GM19099 (cell line): ENCODE data around the gene BBS9.

ENCODE experiments used
- POLR2A ChIP-seq: IDR thresholded peaks from 3 replicates; pipeline ENCODE4 v1.6.1; 2011; ENCODE audit warnings: low read depth; ENCODE audit not compliant: insufficient read length; ENCODE audit errors: extremely low read depth

BBS9 gene

DNA sequence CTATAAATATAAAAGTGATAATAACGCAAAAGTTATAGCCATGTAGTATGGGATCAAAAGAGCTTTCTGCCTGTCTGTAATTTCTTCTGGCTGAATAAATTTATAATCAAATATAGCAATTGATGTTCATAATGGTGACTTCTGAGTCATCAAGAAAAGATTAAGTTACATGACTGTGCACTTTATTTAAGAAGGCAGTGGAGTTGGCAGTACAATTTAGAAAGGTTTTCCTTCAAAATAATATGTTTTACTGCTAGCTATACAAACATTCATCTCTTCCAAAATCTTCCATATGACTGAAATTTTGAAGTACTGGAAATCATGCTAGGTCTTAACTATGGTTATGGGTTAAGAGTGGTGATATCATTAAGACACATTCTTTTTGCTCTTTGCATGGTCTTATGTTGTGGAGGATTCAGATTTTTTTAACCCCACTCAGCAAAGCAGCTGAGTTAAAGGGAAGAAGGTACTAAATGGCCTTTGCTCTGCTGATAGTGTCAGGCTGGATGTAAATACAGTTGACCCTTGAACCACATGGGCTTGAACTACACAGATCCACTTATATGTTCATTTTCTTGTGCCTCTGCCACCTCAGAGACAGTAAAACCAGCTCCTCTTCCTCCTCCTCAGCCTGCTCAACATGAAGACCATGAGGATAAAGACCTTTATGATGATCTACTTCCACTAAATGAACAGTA, 323.6 kb downstream of the BBS9 start:
- no peak for TF ChIP-seq POLR2A

DNA sequence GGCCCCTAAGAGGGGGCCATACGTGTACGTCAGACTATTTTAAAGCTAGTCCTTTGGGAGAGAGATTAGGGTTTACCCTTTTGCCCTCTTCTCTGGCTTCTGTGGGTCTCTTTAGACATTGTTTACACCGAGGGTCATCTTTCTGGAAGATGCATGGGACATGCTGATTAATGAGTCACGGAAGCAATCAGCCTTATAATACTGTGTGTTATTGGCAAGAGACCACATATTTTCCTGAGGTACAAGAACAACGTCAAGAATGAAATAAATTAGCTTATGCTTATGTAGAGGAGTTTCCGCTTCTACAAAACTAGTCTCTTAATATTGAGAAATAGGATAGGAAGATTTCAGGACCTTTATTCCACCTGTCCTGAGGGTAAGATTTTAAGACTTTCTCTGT, 327.7 kb downstream of the BBS9 start:
- TF ChIP-seq POLR2A: no peak

- no peak for TF ChIP-seq POLR2A
Observed at GRCh38 chr7:33458581-33458980, 329.2 kb downstream of the BBS9 start.

DNA sequence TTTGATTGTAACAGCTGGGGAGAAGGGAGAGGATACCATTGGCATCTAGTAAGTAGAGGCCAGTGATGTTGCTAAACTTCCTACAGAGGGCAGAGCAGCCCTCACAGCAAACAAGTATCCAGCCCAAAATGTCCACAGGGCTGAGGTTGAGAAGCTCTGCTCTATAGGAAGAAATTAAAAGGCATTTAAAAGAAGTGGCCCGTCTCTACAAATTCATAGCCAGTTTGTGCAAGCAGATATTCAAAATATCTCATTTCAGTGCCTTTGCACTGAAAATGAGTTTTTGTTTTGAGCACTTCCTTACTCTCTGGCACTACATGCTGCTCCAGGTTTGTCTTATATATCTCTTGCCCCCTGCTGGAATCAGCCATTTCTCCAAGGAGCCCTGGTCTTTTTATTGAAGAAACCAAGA, 330.0 kb downstream of the BBS9 start:
- TF ChIP-seq POLR2A: no peak

GRCh38 chr7:33463131-33463530, 333.8 kb downstream of the BBS9 start:
- no peak for TF ChIP-seq POLR2A

GRCh38 chr7:33466203-33466602, 336.8 kb downstream of the BBS9 start:
- no peak for TF ChIP-seq POLR2A

DNA sequence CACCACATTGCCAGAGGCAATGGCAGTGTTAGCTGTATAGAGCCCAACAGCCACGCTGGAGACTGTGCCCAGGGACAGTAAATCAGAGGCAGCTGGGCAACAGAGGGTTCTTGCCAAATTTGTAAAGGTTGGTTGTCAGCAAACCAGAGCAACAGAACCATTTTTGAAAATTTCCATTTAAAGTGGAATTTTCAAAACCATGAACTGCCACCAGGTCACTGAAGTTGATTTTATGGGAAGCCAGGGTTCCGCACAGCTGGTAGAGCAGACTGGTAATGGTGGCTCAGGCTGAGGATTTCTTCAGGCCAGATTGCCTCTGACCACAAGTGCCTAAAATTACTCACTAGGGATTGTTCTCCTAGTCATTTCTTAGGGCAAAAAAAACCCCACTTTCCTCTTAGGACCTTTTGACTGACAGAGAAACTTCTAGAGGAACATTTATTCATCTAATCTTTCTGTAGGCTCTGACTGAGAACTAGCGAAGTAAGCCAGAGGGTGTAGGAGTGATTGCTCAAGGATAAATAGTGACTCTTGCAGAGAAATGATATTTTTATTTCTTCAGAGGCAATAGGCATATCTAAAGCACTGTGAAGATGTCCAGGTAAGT, 342.4 kb downstream of the BBS9 start:
- TF ChIP-seq POLR2A: no peak

DNA sequence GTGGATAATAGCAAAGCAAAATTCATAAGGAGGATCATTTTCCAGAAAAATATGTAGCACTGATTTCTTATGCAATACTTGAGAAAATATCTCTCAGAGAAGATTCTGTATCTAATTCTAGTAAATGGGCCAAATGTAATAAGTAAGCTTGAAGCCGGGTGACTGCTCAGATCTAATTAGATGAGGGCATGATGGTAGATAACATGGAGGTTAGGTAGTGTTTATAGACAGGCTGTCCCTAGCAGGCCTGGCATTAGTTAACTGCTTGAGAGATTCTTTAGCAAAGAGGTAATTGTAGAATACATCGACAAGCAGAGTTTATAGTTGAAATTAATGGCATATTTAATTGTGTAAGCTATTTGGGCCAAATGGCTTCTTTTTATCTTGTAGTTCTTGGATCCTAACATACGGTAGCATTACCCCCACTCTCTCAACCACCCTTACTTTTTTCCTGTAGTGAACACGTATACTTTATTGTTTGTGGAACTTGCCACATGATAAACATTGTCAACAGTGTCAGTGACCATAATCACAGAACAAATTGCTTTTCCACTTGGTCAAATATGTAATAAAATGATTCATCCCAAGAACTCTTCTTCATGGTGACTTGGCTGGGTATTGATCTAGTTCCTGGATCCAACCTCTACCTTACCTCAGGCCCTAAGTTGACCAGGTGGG, 343.1 kb downstream of the BBS9 start:
- no peak for TF ChIP-seq POLR2A

- no peak for TF ChIP-seq POLR2A
Observed at GRCh38 chr7:33477719-33478480, 348.5 kb downstream of the BBS9 start.

GRCh38 chr7:33485747-33486493, 356.6 kb downstream of the BBS9 start:
- TF ChIP-seq POLR2A: no peak

DNA sequence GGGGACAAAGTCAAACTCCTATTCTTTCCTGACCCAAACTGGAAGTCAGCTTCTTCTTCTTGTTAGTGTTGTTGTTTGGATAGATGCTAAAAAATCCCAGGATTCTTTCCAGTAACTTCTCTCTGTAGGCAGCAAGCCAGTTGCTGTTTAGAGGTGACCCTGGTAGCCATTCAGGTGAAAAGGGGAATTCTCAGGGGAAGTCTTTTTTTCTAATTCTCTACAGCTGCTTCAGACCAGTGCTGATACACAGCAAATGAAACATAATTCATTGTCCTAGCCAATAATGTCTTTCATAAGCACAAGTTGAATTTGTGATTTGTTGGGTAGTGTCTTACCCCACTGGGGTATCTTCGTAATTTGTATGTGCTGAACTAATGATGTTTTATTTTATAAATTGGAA, 357.3 kb downstream of the BBS9 start:
- no peak for TF ChIP-seq POLR2A

GRCh38 chr7:33487998-33488682, 358.8 kb downstream of the BBS9 start:
- TF ChIP-seq POLR2A: no peak

GRCh38 chr7:33494474-33494873, 365.1 kb downstream of the BBS9 start:
- no peak for TF ChIP-seq POLR2A

- TF ChIP-seq POLR2A: no peak
Observed at GRCh38 chr7:33495207-33495606, 365.8 kb downstream of the BBS9 start.
